Measurements from ENCODE around the gene RBMS2.
"Not testable (repeated sequence)": the region's sequence is repeated elsewhere in the genome, so short reads cannot be mapped to it uniquely, and the experiment has no call there.

Gene RBMS2

DNA sequence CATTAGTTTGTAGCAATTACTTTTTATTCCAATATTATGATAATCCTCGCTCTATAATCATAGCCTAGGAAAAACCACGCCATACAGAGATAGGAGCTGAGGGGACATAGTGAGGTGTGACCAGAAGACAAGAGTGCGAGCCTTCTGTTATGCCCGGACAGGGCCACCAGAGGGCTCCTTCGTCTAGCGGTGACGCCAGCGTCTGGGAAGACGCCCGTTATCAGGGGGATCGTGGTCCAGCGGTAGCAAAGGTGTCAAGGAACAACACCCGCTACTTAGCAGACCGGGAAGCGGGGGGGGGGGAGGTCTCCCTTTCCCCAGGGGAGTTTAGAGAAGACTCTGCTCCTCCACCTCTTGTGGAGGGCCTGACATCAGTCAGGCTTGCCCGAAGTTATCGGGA lies 24.9 kb upstream of the RBMS2 start:
- H3K27me3 Mint-ChIP-seq, result peaks cover 27% of the 10 kb centered on the region
- not testable (repeated sequence) for H3K9me3 Mint-ChIP-seq, H3K27ac Mint-ChIP-seq, ATAC-seq
- H3K4me1 Mint-ChIP-seq, result peaks cover 18% of the 10 kb centered on the region
- DNase-seq, result peak; percentile 38 to 62
- peak overlapping the region; percentile 63 to 69 for H3K4me3 Mint-ChIP-seq

- H3K27ac Mint-ChIP-seq, H3K4me3 Mint-ChIP-seq, H3K9me3 Mint-ChIP-seq, DNase-seq, ATAC-seq: not testable (repeated sequence)
- peaks cover 23% of the 10 kb centered on the region for H3K27me3 Mint-ChIP-seq
- H3K4me1 Mint-ChIP-seq, result peaks cover 19% of the 10 kb centered on the region
Measured at GRCh38 chr12:56498126-56498902, 23.3 kb upstream of the RBMS2 start.

GRCh38 chr12:56499452-56499851 lies 22.2 kb upstream of the RBMS2 start:
- not testable (repeated sequence) for ATAC-seq
- peaks cover 19% of the 10 kb centered on the region for H3K4me1 Mint-ChIP-seq

DNA sequence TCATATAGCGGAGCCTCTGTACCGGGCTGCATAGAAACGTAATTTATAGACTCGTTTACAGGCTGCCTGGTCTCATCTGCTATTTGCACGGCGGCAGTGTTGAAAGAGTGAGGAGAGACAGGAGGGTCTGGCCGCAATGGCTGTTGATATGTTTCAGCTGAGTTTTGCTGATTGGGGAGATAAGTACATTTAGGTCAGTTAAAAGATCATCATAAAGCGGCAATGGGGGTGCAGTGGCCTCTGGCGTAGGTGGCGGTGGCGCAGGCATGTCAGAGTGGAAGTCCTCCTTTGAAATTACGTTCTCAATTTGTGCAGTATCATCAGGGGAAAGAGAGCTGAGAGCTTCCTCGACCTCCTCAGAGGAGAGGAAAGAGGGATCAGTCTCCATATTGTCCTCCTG lies 21.7 kb upstream of the RBMS2 start:
- not testable (repeated sequence) for DNase-seq, H3K4me3 Mint-ChIP-seq, H3K27ac Mint-ChIP-seq, ATAC-seq, H3K9me3 Mint-ChIP-seq
- H3K4me1 Mint-ChIP-seq, result peaks cover 19% of the 10 kb centered on the region
- peaks cover 23% of the 10 kb centered on the region for H3K27me3 Mint-ChIP-seq

More at GRCh38 chr12:56499452-56499851, 22.2 kb upstream of the RBMS2 start:
- H3K4me3 Mint-ChIP-seq, DNase-seq, H3K27ac Mint-ChIP-seq, H3K9me3 Mint-ChIP-seq: not testable (repeated sequence)
- peaks cover 23% of the 10 kb centered on the region for H3K27me3 Mint-ChIP-seq

DNA sequence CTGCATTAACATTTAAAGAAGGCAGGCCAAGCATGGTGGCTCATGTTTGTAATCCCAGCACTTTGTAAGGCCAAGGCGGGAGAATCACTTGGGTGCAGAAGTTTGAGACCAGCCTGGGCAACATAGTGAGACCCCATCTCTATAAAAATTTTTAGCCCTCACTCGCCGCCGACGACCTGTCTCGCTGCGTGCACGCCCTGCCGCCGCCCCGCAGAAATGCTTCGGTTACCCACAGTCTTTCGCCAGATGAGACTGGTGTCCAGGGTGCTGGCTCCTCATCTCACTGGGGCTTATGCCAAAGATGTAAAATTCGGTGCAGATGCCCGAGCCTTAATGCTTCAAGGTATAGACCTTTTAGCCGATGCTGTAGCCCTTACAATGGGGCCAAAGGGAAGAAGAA lies 10.8 kb upstream of the RBMS2 start:
- ATAC-seq (no peak), DNase-seq (no peak)
- Mint-ChIP-seq H3K9me3 (no peaks in the 10 kb centered on the region), H3K27me3 (peaks cover 13% of the 10 kb centered on the region), H3K4me3 (no peak overlapping the region), H3K27ac (no peak overlapping the region), H3K4me1 (no peaks in the 10 kb centered on the region)

DNA sequence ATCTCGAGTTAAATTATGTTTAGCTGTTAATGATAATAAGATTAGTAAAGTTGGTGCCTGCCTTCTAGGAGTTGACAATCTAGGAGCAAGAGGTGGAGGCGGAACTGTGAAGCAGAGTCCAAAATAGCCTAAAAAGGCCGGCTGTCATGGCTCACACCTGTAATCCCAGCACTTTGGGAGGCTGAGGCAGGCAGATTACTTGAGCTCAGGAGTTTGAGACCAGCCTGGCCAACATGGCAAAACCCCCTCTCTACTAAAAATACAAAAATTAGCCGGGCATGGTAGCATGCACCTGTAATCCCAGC lies 7.7 kb upstream of the RBMS2 start:
- H3K4me1 Mint-ChIP-seq, H3K4me3 Mint-ChIP-seq, H3K9me3 Mint-ChIP-seq, H3K27ac Mint-ChIP-seq, ATAC-seq, DNase-seq: not testable (repeated sequence)
- peaks cover 13% of the 10 kb centered on the region for H3K27me3 Mint-ChIP-seq

DNA sequence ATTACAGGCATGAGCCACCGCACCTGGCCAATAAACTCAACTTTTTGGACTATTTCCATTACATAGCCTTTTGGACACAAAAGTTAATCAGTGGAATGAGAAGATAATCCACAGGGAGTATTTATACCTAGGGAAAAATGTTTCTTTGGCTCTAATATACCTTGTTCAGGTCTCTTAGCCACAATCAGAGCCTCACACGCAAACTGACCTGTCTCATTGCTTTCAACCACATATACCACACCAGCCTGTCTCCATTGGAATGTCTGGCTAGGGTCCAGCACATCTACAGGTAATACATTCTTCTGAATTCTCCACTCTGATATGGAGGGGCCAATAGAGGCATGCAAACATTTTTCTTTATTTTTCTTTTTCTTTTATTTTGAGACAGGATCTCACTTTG lies 3.8 kb upstream of the RBMS2 start:
- no peak overlapping the region for H3K4me3 Mint-ChIP-seq
- H3K27me3 Mint-ChIP-seq, result no peaks in the 10 kb centered on the region
- no peak for DNase-seq
- no peaks in the 10 kb centered on the region for H3K9me3 Mint-ChIP-seq
- no peak for ATAC-seq
- peaks cover 28% of the 10 kb centered on the region for H3K4me1 Mint-ChIP-seq
- no peak overlapping the region for H3K27ac Mint-ChIP-seq

DNA sequence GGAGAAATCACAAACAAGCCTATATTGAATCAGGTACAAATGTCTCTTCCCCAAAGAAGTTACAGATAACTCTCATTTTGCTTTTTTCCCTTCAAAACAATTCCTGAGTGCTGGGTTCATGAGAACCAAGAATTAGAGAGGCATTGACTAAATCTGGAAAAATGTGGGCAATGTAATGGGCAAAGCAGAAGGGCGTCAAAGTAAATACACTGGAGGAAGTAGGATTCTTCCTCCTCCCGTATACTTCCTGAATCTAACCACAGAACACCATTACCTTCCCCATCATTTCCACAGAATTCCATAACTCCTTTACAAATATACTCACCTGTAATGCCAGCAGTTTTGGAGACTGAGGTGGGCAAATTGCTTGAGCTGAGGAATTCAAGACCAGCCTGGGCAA lies 3.0 kb upstream of the RBMS2 start:
- Mint-ChIP-seq H3K4me1 (peaks cover 32% of the 10 kb centered on the region), H3K9me3 (no peaks in the 10 kb centered on the region), H3K27ac (no peak overlapping the region), H3K4me3 (no peak overlapping the region), H3K27me3 (no peaks in the 10 kb centered on the region)
- ATAC-seq (no peak), DNase-seq (no peak)

DNA sequence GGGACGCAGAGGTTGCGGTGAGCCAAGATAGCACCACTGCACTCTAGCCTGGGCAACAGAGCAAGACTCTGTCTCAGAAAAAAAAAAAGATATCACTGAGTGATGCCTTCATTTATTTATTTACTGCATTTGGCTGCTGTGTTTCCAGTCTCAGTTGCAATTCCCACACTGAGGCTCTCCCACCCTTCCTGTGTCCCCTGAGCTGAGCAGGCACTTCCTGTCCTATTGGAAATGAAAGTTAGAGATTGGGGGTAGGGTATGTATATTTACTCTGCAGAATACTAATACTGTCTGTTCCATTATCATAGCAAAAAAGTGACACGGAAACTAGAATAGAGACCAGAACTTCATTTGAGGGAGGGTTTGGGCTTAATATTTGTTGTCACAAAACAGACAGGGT lies 1.6 kb upstream of the RBMS2 start:
- H3K27ac Mint-ChIP-seq, result no peak overlapping the region
- peaks cover 32% of the 10 kb centered on the region for H3K4me1 Mint-ChIP-seq
- H3K9me3 Mint-ChIP-seq, result no peaks in the 10 kb centered on the region
- no peak overlapping the region for H3K4me3 Mint-ChIP-seq
- H3K27me3 Mint-ChIP-seq, result no peaks in the 10 kb centered on the region
- DNase-seq, result no peak
- no peak for ATAC-seq

DNA sequence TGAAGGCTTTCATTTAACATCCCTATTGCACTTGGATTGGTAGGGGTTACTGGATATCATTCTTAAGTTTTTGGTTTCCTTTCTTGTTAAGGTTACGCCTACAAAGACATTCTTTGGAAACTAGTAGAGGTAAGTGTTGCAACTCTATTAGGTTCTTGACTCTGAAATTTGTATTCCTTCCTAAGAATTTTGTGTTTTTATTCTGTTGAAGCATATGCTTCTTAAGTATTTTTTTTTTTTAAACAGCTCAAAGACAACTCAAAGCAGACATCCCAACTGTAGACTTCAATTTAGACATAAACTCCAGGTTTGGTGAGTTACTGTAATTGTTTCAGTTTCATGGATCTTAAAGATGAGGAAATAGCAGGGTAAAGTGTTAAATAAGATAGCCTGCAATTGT lies 1.1 kb upstream of the RBMS2 start:
- Mint-ChIP-seq H3K27ac (no peak overlapping the region), H3K4me1 (peaks cover 32% of the 10 kb centered on the region), H3K4me3 (no peak overlapping the region), H3K9me3 (no peaks in the 10 kb centered on the region), H3K27me3 (no peaks in the 10 kb centered on the region)
- DNase-seq, result no peak
- ATAC-seq, result no peak

- H3K4me1 Mint-ChIP-seq, result peaks cover 32% of the 10 kb centered on the region
- no peaks in the 10 kb centered on the region for H3K27me3 Mint-ChIP-seq
- H3K4me3 Mint-ChIP-seq, result peak overlapping the region; percentile 96 to 98
- peak; percentile 7 for ATAC-seq
- DNase-seq, result no peak
- no peak overlapping the region for H3K27ac Mint-ChIP-seq
- no peaks in the 10 kb centered on the region for H3K9me3 Mint-ChIP-seq
Measured at GRCh38 chr12:56521209-56521589, 421 bp upstream of the RBMS2 start.

DNA sequence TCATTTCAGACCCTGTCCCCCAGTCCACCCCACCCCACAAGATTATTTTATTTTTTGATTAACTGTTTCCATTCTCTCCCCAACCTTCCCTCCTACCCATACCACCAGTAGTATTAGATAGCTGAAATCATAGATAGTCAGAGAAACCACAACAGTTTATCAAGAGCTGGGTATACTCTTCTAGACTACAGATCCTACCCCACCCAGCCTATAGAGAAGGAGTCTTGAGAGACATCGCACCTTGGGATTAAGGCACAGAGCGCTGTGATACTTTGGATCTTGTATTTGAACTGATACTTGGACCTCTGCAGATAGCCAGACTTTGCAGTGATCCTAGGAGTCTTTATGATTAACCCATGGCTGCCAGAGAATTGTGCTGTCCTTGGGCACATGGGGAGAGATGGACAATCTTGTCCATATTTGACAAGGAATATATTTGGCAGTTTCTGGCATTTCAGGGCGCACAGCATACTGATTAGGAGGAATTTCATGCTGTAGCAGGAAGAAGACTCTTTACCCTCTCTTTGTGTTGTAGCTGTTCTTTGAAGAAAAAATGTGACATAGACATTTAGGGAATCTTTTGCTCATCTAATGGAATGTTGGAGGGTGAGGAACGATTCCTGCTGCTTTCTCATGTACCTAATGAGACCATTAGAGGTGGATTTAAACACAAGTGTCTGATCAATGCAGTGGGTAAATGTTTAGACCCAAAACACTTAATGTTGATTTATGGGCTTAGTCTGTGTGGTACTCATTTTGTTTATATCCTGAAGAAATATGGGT lies 982 bp downstream of the RBMS2 start:
- H3K27me3 Mint-ChIP-seq, result no peaks in the 10 kb centered on the region
- peaks cover 32% of the 10 kb centered on the region for H3K4me1 Mint-ChIP-seq
- ATAC-seq (peak; percentile 71), DNase-seq (no peak)
- H3K9me3 Mint-ChIP-seq, result no peaks in the 10 kb centered on the region
- H3K4me3 Mint-ChIP-seq, result peak overlapping the region; percentile 96 to 98
- peak overlapping the region; percentile 96 to 97 for H3K27ac Mint-ChIP-seq

DNA sequence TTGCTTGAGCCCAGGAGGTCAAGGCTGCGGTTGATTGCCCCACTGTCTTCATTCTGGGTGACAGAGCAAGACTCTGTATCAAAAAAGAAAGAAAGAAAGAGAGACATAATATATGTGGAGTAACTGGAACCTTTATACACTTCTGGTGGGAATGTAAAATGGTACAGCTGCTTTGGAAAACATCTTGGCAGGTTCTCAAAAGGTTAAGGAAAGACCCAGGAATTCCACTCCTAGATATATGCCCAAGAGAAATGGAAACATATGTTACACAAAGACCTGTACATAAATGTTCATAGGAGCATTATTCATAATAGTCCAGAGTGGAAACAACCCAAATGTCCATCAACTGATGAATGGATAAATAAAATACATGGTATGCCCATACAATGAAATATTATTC lies 7.2 kb downstream of the RBMS2 start:
- H3K4me3 Mint-ChIP-seq, result no peak overlapping the region
- DNase-seq (no peak), ATAC-seq (no peak)

DNA sequence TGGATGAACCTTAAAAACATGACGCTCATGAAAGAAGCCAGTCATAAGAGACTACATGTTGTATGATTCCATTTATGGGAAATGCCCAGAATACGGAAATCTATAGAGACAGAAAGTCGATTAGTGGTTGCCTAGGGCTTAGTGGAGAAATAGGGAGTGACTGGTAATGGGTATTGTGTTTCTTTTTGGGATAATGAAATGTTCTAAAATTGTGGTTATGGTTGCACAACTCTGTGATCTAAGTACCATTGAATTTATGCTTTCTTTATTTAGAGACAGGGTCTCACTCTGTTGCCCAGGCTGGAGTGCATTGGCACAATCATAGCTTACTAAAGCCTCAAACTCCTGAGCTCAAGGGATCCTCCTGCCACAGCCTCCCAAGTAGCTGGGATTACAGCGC lies 8.0 kb downstream of the RBMS2 start:
- Mint-ChIP-seq H3K27ac (no peak overlapping the region), H3K9me3 (no peaks in the 10 kb centered on the region), H3K4me1 (no peaks in the 10 kb centered on the region), H3K4me3 (no peak overlapping the region), H3K27me3 (no peaks in the 10 kb centered on the region)
- DNase-seq (no peak), ATAC-seq (no peak)

More for the DNA sequence above, 7.2 kb downstream of the RBMS2 start:
- Mint-ChIP-seq H3K27ac (no peak overlapping the region), H3K9me3 (no peaks in the 10 kb centered on the region), H3K27me3 (no peaks in the 10 kb centered on the region), H3K4me1 (no peaks in the 10 kb centered on the region)

DNA sequence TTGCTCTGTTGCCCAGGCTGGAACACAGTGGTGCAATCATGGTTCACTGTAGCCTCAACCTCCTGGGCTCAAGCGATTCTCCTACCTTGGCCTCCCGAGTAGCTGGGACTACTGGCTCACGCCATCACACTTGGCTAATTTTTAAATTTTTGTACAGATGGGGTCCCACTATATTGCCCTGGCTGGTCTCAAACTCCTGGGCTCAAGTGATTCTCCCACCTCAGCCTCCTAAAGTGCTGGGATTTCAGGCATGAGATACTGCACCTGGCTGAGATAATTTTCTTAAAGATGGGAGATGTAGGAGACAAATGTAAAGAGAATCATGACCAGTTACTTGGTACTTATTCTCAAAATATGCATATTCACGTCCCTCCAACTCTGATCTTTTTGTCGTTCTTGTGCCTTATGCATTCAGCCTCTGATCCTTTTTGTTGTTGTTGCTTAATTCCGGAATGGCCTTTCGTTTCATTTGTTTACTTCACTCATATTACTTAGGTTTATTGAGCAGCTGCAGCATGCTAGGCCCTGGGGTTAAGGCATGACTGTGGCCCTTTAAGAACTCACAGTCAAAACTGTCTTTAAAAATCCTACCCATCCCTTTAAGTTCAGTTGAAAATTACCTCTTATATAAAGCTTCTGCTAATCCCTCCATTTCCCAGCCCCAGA lies 8.9 kb downstream of the RBMS2 start:
- Mint-ChIP-seq H3K4me3 (no peak overlapping the region), H3K4me1 (no peaks in the 10 kb centered on the region), H3K9me3 (no peaks in the 10 kb centered on the region), H3K27ac (no peak overlapping the region), H3K27me3 (no peaks in the 10 kb centered on the region)
- ATAC-seq, result no peak
- no peak for DNase-seq

- DNase-seq, result no peak
- H3K27me3 Mint-ChIP-seq, result no peaks in the 10 kb centered on the region
- ATAC-seq, result no peak
- H3K4me3 Mint-ChIP-seq, result no peak overlapping the region
- H3K27ac Mint-ChIP-seq, result no peak overlapping the region
- peaks cover 6% of the 10 kb centered on the region for H3K4me1 Mint-ChIP-seq
- H3K9me3 Mint-ChIP-seq, result no peaks in the 10 kb centered on the region
Measured at GRCh38 chr12:56537546-56537945, 15.9 kb downstream of the RBMS2 start.
